Tibial nerve (tissue), 4 donors: ENCODE results near the gene TMEM131L.

Source experiments
- CTCF ChIP-seq, 5 experiments: fragments of 200-600 bp in 3 of 5; fragments of 450-650 bp in 2 of 5; sonication (generic) in 3 of 5; IDR thresholded peaks; one replicate each; pipeline ENCODE4 v1.5.1; 2016 to 2019; ENCODE audit warnings: antibody characterized with exemption in 5 of 5, mild to moderate bottlenecking in 3 of 5, moderate library complexity in 2 of 5
- EP300 ChIP-seq, 2 donors: sonication (generic); formaldehyde crosslinking; IDR thresholded peaks; one replicate each; pipeline ENCODE4 v1.6.1; 2017; ENCODE audit warnings: antibody characterized with exemption in 2 of 2, mild to moderate bottlenecking in 1 of 2
- POLR2A ChIP-seq, 2 donors: fragments of 450-650 bp; IDR thresholded peaks; one replicate each; pipeline ENCODE4 v1.6.1; 2017; ENCODE audit warnings: antibody characterized with exemption in 2 of 2, mild to moderate bottlenecking in 2 of 2, moderate library complexity in 2 of 2

- TF ChIP-seq CTCF (IDR thresholded peaks at IDR 0.05) (no peak), POLR2A (IDR thresholded peaks at IDR 0.05) (no peak), EP300 (IDR thresholded peaks at IDR 0.05) (no peak)
Observed at GRCh38 chr4:153510252-153511001, 44.3 kb downstream of the TMEM131L start.
